HG02571 (cell line): ENCODE measurements around the gene C1GALT1C1L.
"Not testable (repeated sequence)": the region's sequence is repeated elsewhere in the genome, so short reads cannot be mapped to it uniquely, and the experiment has no call there.

ENCODE experiments used
- ATAC-seq: cut with Tn5 transposase; IDR thresholded peaks from one replicate; pipeline ENCODE4 v1.9.1; 2021; ENCODE audit warnings: mild to moderate bottlenecking, moderate library complexity; ENCODE audit not compliant: unreplicated experiment

Gene C1GALT1C1L

DNA sequence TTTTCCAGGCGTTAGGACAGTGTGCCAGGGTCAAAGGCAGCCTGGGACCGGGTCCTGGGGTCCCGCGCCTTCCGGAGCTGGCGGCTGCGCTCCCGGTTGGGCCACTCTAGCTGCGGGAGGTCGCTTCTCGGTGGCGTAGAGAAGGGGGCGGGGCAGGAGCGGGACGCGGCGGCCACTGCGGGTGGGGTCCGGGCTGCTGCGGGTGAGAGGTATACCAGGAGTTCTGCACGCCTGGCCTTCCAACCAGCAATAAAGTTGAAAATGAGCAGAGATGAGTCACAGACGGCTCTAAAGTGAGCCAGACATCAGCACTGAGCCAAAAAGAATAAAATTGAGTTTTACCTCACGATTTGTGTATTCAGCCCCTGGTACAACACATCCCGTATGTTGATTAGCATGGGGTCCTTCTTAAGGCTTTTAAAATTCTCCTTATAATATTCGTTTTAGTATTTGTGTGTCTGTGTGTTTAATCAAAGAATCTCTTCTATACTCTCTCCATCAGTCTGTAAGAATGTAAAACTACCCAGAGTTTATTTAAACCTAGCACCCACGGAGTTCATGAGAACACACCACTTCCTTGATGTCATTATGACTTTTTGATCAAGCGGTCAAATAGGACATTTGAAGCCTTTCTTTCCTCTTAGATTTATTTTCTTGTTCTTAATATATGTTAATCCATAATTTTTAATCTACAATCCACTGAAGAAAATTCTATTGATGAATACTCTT lies at the start of gene C1GALT1C1L:
Gene C1GALT1C1L, minus strand, starts transcription at position 108 of the 729 bp plus-strand sequence. Its CDS starts 107 bp downstream, at position 1.
- ATAC-seq, result no peak

DNA sequence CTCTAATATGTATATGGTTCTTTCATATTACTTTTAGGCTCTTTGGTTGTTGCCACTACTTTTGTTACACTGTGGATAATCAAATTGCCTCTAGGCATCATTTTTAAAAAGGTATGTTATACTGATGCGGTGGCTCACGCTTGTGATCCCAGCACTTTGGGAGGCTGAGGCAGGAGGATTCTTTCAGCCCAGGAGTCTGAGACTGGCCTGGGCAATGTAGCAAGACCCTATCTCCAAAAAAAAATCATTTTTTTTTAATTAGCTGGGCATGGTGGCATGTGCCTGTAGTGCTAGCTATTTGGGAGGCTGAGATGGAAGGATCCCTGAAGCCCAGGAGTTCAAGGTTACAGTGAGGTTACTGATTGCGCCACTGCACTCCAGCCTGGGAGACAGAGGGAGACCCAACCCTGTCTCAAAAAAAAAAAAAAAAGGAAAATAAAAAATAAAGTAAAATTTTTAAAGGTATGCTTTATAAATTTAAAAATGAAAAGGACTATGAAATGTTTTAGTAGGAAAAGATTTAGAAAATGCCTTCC lies 49.5 kb upstream of the C1GALT1C1L start:
- ATAC-seq, result no peak

GRCh38 chr2:43724728-43725526 lies 48.7 kb upstream of the C1GALT1C1L start:
- no peak for ATAC-seq

GRCh38 chr2:43718530-43719124 lies 42.4 kb upstream of the C1GALT1C1L start:
- no peak for ATAC-seq

- ATAC-seq, result no peak
These were observed 41.1 kb upstream of the C1GALT1C1L start for GRCh38 chr2:43717322-43717721.

DNA sequence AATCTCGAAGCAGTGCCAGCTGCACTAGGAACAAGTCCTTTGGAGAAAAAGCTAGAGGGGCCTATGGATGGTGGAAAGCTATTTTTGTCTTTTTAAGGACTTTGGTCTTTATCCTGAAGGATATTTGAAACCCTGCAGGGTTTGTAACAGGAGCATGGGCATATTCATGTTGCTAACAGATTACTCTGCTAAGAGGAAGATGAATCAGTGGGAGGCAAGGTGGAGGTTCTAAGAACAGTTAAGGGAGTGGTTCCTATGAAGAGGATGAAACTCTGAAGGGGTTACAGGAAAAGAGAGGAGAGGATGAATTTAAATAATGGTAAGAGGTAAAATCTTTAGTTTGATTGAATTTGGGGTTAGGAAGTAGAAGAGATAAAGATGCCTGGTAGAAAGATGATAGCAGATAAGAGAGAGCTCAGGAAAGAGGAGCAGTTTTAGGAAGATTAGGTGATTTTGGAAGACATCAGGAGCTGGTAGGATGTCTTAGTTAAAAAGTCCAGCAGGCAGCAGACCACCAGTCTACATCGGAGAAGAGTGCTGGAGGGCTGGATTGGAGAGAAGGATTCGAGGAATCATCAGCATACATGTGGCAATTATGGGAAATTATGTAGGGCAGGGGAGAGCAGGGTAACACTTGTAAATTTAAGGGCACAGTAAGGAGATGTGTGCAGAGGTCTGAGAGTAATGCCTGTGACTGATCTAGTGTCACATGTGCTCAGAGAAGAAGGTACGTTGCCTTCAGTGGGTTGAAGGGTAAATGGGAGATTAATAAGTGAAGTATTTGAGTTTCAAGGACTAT lies 39.3 kb upstream of the C1GALT1C1L start:
- ATAC-seq, result no peak

GRCh38 chr2:43714164-43714563 lies 37.9 kb upstream of the C1GALT1C1L start:
- no peak for ATAC-seq

DNA sequence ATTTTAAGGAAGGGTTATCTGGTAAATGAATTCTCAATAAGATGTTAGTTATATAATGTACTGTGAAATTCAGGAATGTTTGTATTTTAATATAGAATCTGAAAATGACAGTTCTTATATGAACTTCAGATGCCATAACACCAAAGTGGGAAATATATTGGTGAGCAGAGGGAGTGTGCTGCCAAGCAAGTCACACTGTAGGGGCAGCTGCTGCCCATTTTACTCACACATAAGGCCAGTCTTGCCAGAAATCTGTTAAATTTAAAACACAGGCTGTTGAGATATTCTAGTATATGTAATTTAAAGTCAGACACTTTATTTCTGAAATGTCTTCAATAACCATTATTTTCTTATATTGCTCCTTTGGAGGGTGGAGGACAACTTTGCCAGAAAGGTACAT lies 34.6 kb upstream of the C1GALT1C1L start:
- no peak for ATAC-seq

DNA sequence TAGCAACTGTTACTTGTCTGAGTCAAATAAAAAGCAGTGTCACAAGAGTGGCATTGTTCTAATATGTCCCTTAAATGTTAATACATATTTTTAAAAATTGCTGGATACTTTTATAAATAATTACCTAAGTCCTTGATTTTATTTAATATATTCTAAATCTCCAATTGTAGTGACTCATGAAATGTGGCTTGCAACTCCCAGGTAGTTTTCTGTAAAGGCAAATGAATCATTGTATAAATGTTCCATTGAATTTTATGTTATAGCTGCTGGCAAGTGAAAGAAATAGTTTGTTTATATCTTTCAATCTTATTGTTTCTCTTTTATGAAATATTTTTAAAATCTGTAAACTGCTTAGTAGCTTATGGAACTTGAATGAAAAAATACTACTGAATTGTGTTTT lies 32.7 kb upstream of the C1GALT1C1L start:
- ATAC-seq, result no peak

DNA sequence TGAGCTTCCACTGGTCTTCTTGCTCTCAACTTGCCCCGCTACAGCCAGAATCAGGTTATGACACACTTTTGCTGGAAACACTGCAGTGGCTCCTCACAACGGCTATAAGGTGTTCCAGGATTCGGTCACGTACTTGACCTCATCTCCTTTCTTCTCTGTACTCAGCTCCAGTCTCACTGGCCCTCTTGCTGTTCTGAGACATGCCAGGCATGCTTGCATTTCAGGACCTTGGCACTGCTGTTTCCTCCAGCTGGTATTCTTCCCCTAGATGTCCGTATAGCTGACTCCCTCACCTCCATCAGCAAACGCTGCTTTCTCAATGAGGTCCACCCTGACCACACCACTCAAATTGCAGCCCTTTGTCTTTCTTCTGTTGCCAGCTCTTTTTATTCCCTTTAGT lies 31.9 kb upstream of the C1GALT1C1L start:
- no peak for ATAC-seq

DNA sequence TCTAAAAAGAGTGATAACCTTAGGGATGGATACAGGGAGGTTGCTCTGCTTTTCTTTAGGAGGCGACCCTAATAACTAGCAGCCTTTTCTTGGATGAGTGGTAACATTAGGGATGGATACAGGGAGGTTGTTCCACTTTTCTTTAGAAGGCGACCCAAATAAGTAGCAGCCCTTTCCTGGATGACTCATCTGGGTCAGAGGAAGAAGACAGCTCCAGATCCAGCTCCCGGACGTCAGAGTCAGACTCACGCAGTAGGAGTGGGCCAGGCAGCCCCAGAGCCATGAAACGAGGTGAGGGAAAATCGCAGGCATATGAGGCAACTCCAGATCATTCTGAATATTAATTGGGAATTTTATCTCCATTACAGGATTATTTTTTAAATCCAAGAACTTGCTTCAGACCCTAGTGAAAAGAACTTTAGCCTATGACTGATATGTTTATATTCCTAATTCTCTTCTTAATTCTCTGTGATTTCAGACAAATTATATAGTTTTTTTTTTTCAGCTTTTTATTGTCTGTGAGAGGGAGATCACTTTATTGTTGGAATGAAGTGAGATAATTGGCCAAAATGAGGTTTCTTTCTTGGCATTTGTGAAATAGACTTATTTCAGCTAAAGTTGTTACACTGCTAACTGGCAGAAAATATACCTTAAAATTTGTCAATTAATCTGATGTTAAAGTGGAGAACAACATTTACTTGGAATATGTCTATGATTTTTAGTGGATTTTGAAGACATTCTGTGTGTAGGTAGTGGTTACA lies 31.2 kb upstream of the C1GALT1C1L start:
- no peak for ATAC-seq

DNA sequence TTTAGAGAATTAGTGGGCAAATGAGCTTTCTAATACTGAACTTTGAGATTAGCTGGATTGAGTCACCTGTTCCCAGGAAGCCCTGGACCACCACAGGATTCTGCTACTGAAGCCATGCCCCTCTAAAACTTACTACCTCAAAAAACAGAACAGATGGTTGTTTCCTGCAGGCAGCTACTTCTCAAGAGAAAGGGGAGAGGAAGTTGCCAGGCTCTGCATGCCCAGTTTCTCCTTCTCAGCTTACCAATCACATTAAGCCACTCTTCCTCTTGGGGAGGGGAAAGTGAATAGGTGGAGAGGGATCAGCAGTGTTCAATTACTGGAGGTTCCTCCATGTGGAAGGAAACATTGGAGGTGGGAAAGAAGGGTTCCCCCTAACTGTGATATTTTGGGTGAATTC lies 24.9 kb upstream of the C1GALT1C1L start:
- ATAC-seq, result no peak

DNA sequence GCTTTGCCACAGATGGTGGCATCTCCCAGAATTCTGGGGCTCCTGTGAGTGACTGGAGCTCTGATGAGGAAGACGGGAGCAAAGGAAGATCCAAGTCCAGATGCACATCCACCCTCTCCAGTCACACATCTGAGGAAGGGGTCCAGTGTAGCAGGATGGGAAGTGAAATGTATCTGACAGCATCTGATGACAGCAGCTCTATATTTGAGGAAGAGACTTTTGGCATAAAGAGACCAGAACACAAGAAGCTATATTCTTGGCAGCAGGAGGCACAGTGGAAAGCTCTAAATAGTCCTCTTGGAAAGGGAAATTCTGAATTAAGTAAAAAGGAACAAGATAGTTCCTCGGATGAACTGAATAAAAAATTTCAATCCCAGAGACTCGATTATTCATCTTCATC lies 23.5 kb upstream of the C1GALT1C1L start:
- no peak for ATAC-seq

GRCh38 chr2:43698140-43698539 lies 21.9 kb upstream of the C1GALT1C1L start:
- ATAC-seq, result not testable (repeated sequence)

GRCh38 chr2:43692428-43692994 lies 16.3 kb upstream of the C1GALT1C1L start:
- no peak for ATAC-seq

DNA sequence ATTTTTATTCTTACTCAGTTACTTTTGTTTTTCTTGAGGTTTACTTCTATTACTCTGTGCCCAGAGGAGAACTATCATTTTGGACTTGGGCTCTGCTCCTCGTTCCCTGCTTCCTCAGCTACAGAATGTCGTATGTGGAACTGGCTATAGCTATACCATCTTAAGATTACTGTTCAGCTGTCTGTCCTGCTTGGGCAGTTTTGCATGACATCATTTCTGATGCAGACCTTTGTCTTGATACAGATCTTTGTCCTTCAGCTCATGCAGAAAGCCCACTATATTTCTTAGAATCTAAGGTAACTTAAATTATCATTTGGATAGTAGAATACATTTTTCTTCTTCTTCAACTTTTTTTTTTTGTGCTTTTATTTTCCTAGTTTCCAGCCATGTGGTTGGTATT lies 13.8 kb upstream of the C1GALT1C1L start:
- no peak for ATAC-seq

GRCh38 chr2:43685357-43685756 lies 9.1 kb upstream of the C1GALT1C1L start:
- ATAC-seq, result no peak

- not testable (repeated sequence) for ATAC-seq
These were observed 1.6 kb upstream of the C1GALT1C1L start for GRCh38 chr2:43677783-43678182.

- ATAC-seq, result no peak
These were observed 445 bp downstream of the C1GALT1C1L start for GRCh38 chr2:43675646-43676321.
